GM19043 (cell line): ENCODE results near the gene NDUFV3.
"Not testable (repeated sequence)": the region's sequence is repeated elsewhere in the genome, so short reads cannot be mapped to it uniquely, and the experiment has no call there.

Experiments
- ATAC-seq: cut with Tn5 transposase; IDR thresholded peaks from one replicate; pipeline ENCODE4 v1.9.1; 2021; ENCODE audit warnings: low read depth; ENCODE audit not compliant: unreplicated experiment

Gene NDUFV3

GRCh38 chr21:42883921-42884320 lies 9.2 kb upstream of the NDUFV3 start:
- no peak for ATAC-seq

GRCh38 chr21:42887326-42887725 lies 5.8 kb upstream of the NDUFV3 start:
- no peak for ATAC-seq

- ATAC-seq: no peak
These were observed 553 bp upstream of the NDUFV3 start for GRCh38 chr21:42892582-42892930.

GRCh38 chr21:42900446-42900845 lies 7.3 kb downstream of the NDUFV3 start:
- ATAC-seq: no peak

GRCh38 chr21:42903817-42904216 lies 10.7 kb downstream of the NDUFV3 start:
- no peak for ATAC-seq

GRCh38 chr21:42905195-42905594 lies 12.1 kb downstream of the NDUFV3 start:
- no peak for ATAC-seq

- no peak for ATAC-seq
These were observed 13.1 kb downstream of the NDUFV3 start for GRCh38 chr21:42906233-42906632.

- not testable (repeated sequence) for ATAC-seq
These were observed 15.4 kb downstream of the NDUFV3 start for GRCh38 chr21:42908484-42908883.

GRCh38 chr21:42911920-42912319 lies 18.8 kb downstream of the NDUFV3 start:
- not testable (repeated sequence) for ATAC-seq

GRCh38 chr21:42913476-42913875 lies 20.4 kb downstream of the NDUFV3 start:
- no peak for ATAC-seq

GRCh38 chr21:42918291-42918690 lies 25.2 kb downstream of the NDUFV3 start:
- no peak for ATAC-seq

GRCh38 chr21:42921927-42922326 lies 28.8 kb downstream of the NDUFV3 start:
- no peak for ATAC-seq

- ATAC-seq: no peak
These were observed 29.8 kb downstream of the NDUFV3 start for GRCh38 chr21:42922918-42923317.

GRCh38 chr21:42923553-42924432 lies 30.7 kb downstream of the NDUFV3 start:
- peak; percentile 71 for ATAC-seq

GRCh38 chr21:42924433-42924751 lies 31.3 kb downstream of the NDUFV3 start:
- ATAC-seq: no peak

- ATAC-seq: no peak
These were observed 32.2 kb downstream of the NDUFV3 start, which contains the start of gene ERVH48-1 for GRCh38 chr21:42925114-42925926. ERVH48-1 (minus strand) TSS chr21:42925630; CDS start chr21:42919006, 6,624 bp downstream.

- not testable (repeated sequence) for ATAC-seq
These were observed 34.5 kb downstream of the NDUFV3 start for GRCh38 chr21:42927474-42928200.

GRCh38 chr21:42929969-42930368 lies 36.9 kb downstream of the NDUFV3 start:
- ATAC-seq: no peak

- ATAC-seq: no peak
These were observed 38.6 kb downstream of the NDUFV3 start for GRCh38 chr21:42931560-42932235.

- not testable (repeated sequence) for ATAC-seq
These were observed 39.4 kb downstream of the NDUFV3 start for GRCh38 chr21:42932378-42933136.
